Cardiac fibroblast (primary cell): ENCODE results near the gene MOCS3.

ENCODE experiments used
- DNase-seq, 2 donors: peaks; one replicate each; pipeline versions ENCODE4 v3.0.0 to v3.0.0-alpha.2; 2010; ENCODE audit warnings: low read depth in 2 of 2
- H3K4me3 ChIP-seq, 2 donors: replicated peaks in 1 of 2; 1 replicate in 1 of 2; 2 replicates in 1 of 2; pipeline ENCODE4 v1.5.1; 2011; ENCODE audit warnings: low read depth in 2 of 2, low read length in 2 of 2, mild to moderate bottlenecking in 2 of 2, moderate library complexity in 1 of 2
- CTCF ChIP-seq: IDR thresholded peaks from one replicate; pipeline ENCODE4 v1.5.1; 2011; ENCODE audit warnings: low read depth, mild to moderate bottlenecking, low read length, inconsistent platforms

MOCS3 gene

DNA sequence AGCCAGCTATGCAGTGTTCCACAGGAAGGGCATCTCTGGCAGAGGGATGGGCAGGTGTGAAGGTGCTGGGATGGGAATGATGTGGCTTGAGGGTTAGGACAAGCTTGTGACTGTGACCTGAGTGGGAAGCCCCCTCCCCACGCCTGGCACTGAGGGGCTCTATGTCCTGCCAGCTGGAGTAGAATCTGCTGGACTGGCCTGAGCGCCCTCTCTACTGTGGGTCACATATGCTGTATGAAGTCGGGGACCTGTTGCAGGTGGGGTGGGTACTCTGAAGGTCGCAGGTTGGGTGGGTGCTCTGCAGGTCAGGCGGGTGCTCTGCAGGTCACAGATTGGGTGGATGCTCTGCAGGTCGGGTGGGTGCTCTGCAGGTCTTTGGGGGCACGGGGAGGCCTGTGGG lies 44.0 kb downstream of the MOCS3 start:
- no peak for TF ChIP-seq CTCF
- no peak overlapping the region for H3K4me3 ChIP-seq
- DNase-seq, result no peak

- no peak for TF ChIP-seq CTCF
- no peak for DNase-seq
- no peak overlapping the region for H3K4me3 ChIP-seq
Observed at GRCh38 chr20:51003753-51004152, 45.1 kb downstream of the MOCS3 start.

- no peak overlapping the region for H3K4me3 ChIP-seq
- no peak for TF ChIP-seq CTCF
- DNase-seq, result no peak
Observed at GRCh38 chr20:51004305-51004727, 45.7 kb downstream of the MOCS3 start.

- DNase-seq, result no peak
- TF ChIP-seq CTCF, result no peak
- no peak overlapping the region for H3K4me3 ChIP-seq
Observed at GRCh38 chr20:51004781-51005180, 46.2 kb downstream of the MOCS3 start.

DNA sequence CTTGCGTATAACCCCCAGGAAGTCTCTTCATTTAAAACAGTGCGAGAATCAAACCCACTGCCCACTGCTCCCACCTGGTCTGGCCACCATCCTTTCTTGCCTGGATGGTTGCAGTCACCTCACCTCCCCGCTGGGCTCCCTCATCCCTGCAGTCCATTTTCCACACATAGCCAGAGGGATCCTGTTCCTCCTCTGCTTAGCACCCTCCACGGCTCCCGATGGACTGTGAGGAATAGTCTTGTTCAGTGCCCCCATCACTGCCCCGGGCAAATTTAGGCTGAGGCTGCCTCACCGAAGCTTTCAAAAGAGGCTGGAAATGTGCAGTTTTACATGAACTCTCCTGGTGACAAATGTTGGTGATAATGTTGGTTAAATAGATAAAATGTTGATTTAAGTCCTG lies 46.6 kb downstream of the MOCS3 start:
- H3K4me3 ChIP-seq, result no peak overlapping the region
- TF ChIP-seq CTCF, result no peak
- DNase-seq, result no peak

DNA sequence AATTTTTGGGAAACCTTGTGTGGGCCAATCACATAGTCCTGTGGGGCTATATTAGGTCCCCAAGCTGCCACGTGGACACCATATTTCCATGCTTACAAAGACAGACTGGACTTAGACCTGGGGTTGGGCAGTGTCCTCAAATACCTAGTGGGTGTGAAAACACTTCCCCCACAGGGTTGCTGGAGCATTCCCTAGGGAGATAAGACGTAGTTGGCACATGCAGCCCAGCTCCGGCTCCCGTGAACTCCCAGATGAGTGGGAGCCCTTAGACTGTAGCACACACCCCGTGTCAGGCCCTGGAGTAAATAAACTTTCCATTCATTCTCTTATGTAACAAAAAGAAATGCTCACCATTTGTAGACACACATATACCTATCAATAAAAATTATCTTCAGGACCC lies 50.1 kb downstream of the MOCS3 start:
- DNase-seq, result no peak
- H3K4me3 ChIP-seq, result no peak overlapping the region
- no peak for TF ChIP-seq CTCF

- no peak overlapping the region for H3K4me3 ChIP-seq
- DNase-seq, result no peak
Observed at GRCh38 chr20:51009303-51010042, 50.9 kb downstream of the MOCS3 start.

More at GRCh38 chr20:51009303-51010042, 50.9 kb downstream of the MOCS3 start:
- TF ChIP-seq CTCF, result no peak
